ENCODE measurements around the gene MKX. TPM values are rescaled to one million over a fixed set of nuclear protein-coding genes. Genes with fewer than 3 reads are reported as not detected.
"Not testable (repeated sequence)": the region's sequence is repeated elsewhere in the genome, so short reads cannot be mapped to it uniquely, and the experiment has no call there.

MKX gene
- total and polyA plus RNA-seq, 2 donors, result 6.2 to 7.7 TPM

- Histone ChIP-seq H3K4me1 (ENCODE audit: insufficient read depth) (no peaks in the 10 kb centered on the region), H3K27ac (ENCODE audit: low read depth) (no peak overlapping the region), H3K36me3 (ENCODE audit: insufficient read depth) (no peaks in the 10 kb centered on the region), H3K4me3 (ENCODE audit: low read depth, low read length) (no peak overlapping the region)
- no peak for DNase-seq (ENCODE audit: extremely low spot score)
- 71% methylated on average over 6 of the region's 6 CpGs for WGBS
Observed at GRCh38 chr10:27695088-27695487, 50.5 kb downstream of the MKX start.

- H3K4me1 ChIP-seq (ENCODE audit: insufficient read depth), result no peaks in the 10 kb centered on the region
- no peaks in the 10 kb centered on the region for H3K36me3 ChIP-seq (ENCODE audit: insufficient read depth)
- no peak overlapping the region for H3K27ac ChIP-seq (ENCODE audit: low read depth)
- H3K4me3 ChIP-seq (ENCODE audit: low read depth, low read length), result no peak overlapping the region
- no peak for DNase-seq (ENCODE audit: extremely low spot score)
- 51% methylated on average over 3 of the region's 3 CpGs for WGBS
Observed at GRCh38 chr10:27692663-27693062, 53.0 kb downstream of the MKX start.

GRCh38 chr10:27688991-27689390, 56.6 kb downstream of the MKX start:
- Histone ChIP-seq H3K36me3 (ENCODE audit: insufficient read depth) (no peaks in the 10 kb centered on the region), H3K4me1 (ENCODE audit: insufficient read depth) (no peaks in the 10 kb centered on the region), H3K4me3 (ENCODE audit: low read depth, low read length) (no peak overlapping the region), H3K27ac (ENCODE audit: low read depth) (no peak overlapping the region)
- 77% methylated on average over 4 of the region's 4 CpGs for WGBS
- no peak for DNase-seq (ENCODE audit: extremely low spot score)

GRCh38 chr10:27688276-27688675, 57.3 kb downstream of the MKX start:
- H3K36me3 ChIP-seq (ENCODE audit: insufficient read depth), result no peaks in the 10 kb centered on the region
- WGBS, result 33% methylated on average over 1 of the region's 1 CpG
- no peak for DNase-seq (ENCODE audit: extremely low spot score)
- no peak overlapping the region for H3K4me3 ChIP-seq (ENCODE audit: low read depth, low read length)
- H3K27ac ChIP-seq (ENCODE audit: low read depth), result no peak overlapping the region
- no peaks in the 10 kb centered on the region for H3K4me1 ChIP-seq (ENCODE audit: insufficient read depth)

- Histone ChIP-seq H3K4me3 (ENCODE audit: low read depth, low read length) (no peak overlapping the region), H3K36me3 (ENCODE audit: insufficient read depth) (no peaks in the 10 kb centered on the region), H3K4me1 (ENCODE audit: insufficient read depth) (no peaks in the 10 kb centered on the region), H3K27ac (ENCODE audit: low read depth) (no peak overlapping the region)
- no peak for DNase-seq (ENCODE audit: extremely low spot score)
- 20% methylated on average over 6 of the region's 6 CpGs for WGBS
Observed at GRCh38 chr10:27687743-27688142, 57.9 kb downstream of the MKX start.

GRCh38 chr10:27687326-27687725, 58.3 kb downstream of the MKX start:
- Histone ChIP-seq H3K36me3 (ENCODE audit: insufficient read depth) (no peaks in the 10 kb centered on the region), H3K4me1 (ENCODE audit: insufficient read depth) (no peaks in the 10 kb centered on the region), H3K4me3 (ENCODE audit: low read depth, low read length) (no peak overlapping the region), H3K27ac (ENCODE audit: low read depth) (no peak overlapping the region)
- no peak for DNase-seq (ENCODE audit: extremely low spot score)
- WGBS, result 39% methylated on average over 6 of the region's 6 CpGs

- H3K4me1 ChIP-seq (ENCODE audit: insufficient read depth), result no peaks in the 10 kb centered on the region
- H3K4me3 ChIP-seq (ENCODE audit: low read depth, low read length), result no peak overlapping the region
- WGBS, result 86% methylated on average over 8 of the region's 8 CpGs
- no peak overlapping the region for H3K27ac ChIP-seq (ENCODE audit: low read depth)
- no peaks in the 10 kb centered on the region for H3K36me3 ChIP-seq (ENCODE audit: insufficient read depth)
- no peak for DNase-seq (ENCODE audit: extremely low spot score)
Observed at GRCh38 chr10:27685681-27686080, 59.9 kb downstream of the MKX start.

GRCh38 chr10:27683226-27683625, 62.4 kb downstream of the MKX start:
- no peaks in the 10 kb centered on the region for H3K4me1 ChIP-seq (ENCODE audit: insufficient read depth)
- no peak overlapping the region for H3K27ac ChIP-seq (ENCODE audit: low read depth)

GRCh38 chr10:27681795-27682194, 63.8 kb downstream of the MKX start:
- H3K27ac ChIP-seq (ENCODE audit: low read depth); H3K4me1 ChIP-seq (ENCODE audit: insufficient read depth); H3K4me3 ChIP-seq (ENCODE audit: low read depth, low read length); H3K36me3 ChIP-seq (ENCODE audit: insufficient read depth); DNase-seq (ENCODE audit: extremely low spot score): not testable (repeated sequence)
- 66% methylated on average over 3 of the region's 3 CpGs for WGBS

More at GRCh38 chr10:27683226-27683625, 62.4 kb downstream of the MKX start:
- no peaks in the 10 kb centered on the region for H3K36me3 ChIP-seq (ENCODE audit: insufficient read depth)
- WGBS, result 81% methylated on average over 6 of the region's 6 CpGs
- no peak overlapping the region for H3K4me3 ChIP-seq (ENCODE audit: low read depth, low read length)
- DNase-seq (ENCODE audit: extremely low spot score), result no peak

- DNase-seq (ENCODE audit: extremely low spot score), result no peak
- WGBS, result 91% methylated on average over 14 of the region's 14 CpGs
- Histone ChIP-seq H3K4me3 (ENCODE audit: low read depth, low read length) (no peak overlapping the region), H3K27ac (ENCODE audit: low read depth) (no peak overlapping the region), H3K36me3 (ENCODE audit: insufficient read depth) (no peaks in the 10 kb centered on the region), H3K4me1 (ENCODE audit: insufficient read depth) (no peaks in the 10 kb centered on the region)
Observed at GRCh38 chr10:27680691-27681605, 64.7 kb downstream of the MKX start.

GRCh38 chr10:27680006-27680557, 65.5 kb downstream of the MKX start:
- Histone ChIP-seq H3K36me3 (ENCODE audit: insufficient read depth) (no peaks in the 10 kb centered on the region), H3K27ac (ENCODE audit: low read depth) (no peak overlapping the region), H3K4me3 (ENCODE audit: low read depth, low read length) (no peak overlapping the region), H3K4me1 (ENCODE audit: insufficient read depth) (no peaks in the 10 kb centered on the region)
- WGBS, result 27% methylated on average over 3 of the region's 3 CpGs
- no peak for DNase-seq (ENCODE audit: extremely low spot score)

GRCh38 chr10:27679369-27679912, 66.2 kb downstream of the MKX start:
- WGBS, result 44% methylated on average over 5 of the region's 5 CpGs
- no peak overlapping the region for H3K27ac ChIP-seq (ENCODE audit: low read depth)
- H3K4me1 ChIP-seq (ENCODE audit: insufficient read depth), result no peaks in the 10 kb centered on the region
- no peak for DNase-seq (ENCODE audit: extremely low spot score)
- no peak overlapping the region for H3K4me3 ChIP-seq (ENCODE audit: low read depth, low read length)
- no peaks in the 10 kb centered on the region for H3K36me3 ChIP-seq (ENCODE audit: insufficient read depth)

- no peak for DNase-seq (ENCODE audit: extremely low spot score)
- Histone ChIP-seq H3K36me3 (ENCODE audit: insufficient read depth) (no peaks in the 10 kb centered on the region), H3K4me1 (ENCODE audit: insufficient read depth) (no peaks in the 10 kb centered on the region), H3K4me3 (ENCODE audit: low read depth, low read length) (no peak overlapping the region), H3K27ac (ENCODE audit: low read depth) (no peak overlapping the region)
- 60% methylated on average over 6 of the region's 6 CpGs for WGBS
Observed at GRCh38 chr10:27678166-27678565, 67.5 kb downstream of the MKX start.

GRCh38 chr10:27673065-27673464, 72.6 kb downstream of the MKX start:
- no peak for DNase-seq (ENCODE audit: extremely low spot score)
- H3K27ac ChIP-seq (ENCODE audit: low read depth), result no peak overlapping the region
- H3K4me3 ChIP-seq (ENCODE audit: low read depth, low read length), result no peak overlapping the region
- no peaks in the 10 kb centered on the region for H3K4me1 ChIP-seq (ENCODE audit: insufficient read depth)
- H3K36me3 ChIP-seq (ENCODE audit: insufficient read depth), result no peaks in the 10 kb centered on the region
